Uterus (tissue), 4 donors: ENCODE results near the gene SLC25A38. TPM values are rescaled to one million over a fixed set of nuclear protein-coding genes. Genes with fewer than 3 reads are reported as not detected.

ENCODE experiments used
- DNase-seq, 2 donors: peaks; one replicate each; pipeline ENCODE4 v3.0.0-alpha.2; 2019 to 2020
- H3K27ac ChIP-seq, 2 donors: fragments of 200-600 bp; sonication (generic); 1 replicate in 1 of 2; 2 replicates in 1 of 2; pipeline ENCODE4 v1.5.1; 2016 to 2018
- H3K27me3 ChIP-seq, 2 donors: fragments of 200-600 bp; sonication (generic); one replicate each; pipeline ENCODE4 v1.5.1; 2018 to 2019; ENCODE audit warnings: control low read depth in 1 of 2
- H3K36me3 ChIP-seq, 2 donors: fragments of 200-600 bp; sonication (generic); one replicate each; pipeline ENCODE4 v1.5.1; 2019; ENCODE audit warnings: control low read depth in 1 of 2
- H3K4me1 ChIP-seq, 2 donors: fragments of 200-600 bp; sonication (generic); one replicate each; pipeline ENCODE4 v1.5.1; 2018 to 2019; ENCODE audit warnings: control low read depth in 1 of 2
- H3K4me3 ChIP-seq, 2 donors: fragments of 200-600 bp; sonication (generic); 1 replicate in 1 of 2; 2 replicates in 1 of 2; pipeline ENCODE4 v1.5.1; 2018 to 2019; ENCODE audit warnings: mild to moderate bottlenecking in 1 of 2
- H3K9me3 ChIP-seq, 2 donors: fragments of 200-600 bp; sonication (generic); one replicate each; pipeline ENCODE4 v1.5.1; 2019; ENCODE audit warnings: control low read depth in 1 of 2
- POLR2A ChIP-seq, 2 donors: fragments of 450-650 bp; IDR thresholded peaks; one replicate each; pipeline ENCODE4 v1.6.1; 2016; ENCODE audit warnings: antibody characterized with exemption in 2 of 2, mild to moderate bottlenecking in 1 of 2, moderate library complexity in 1 of 2
- intact Hi-C: fragments of 100-400 bp; cut with DNase I; formaldehyde crosslinking; loops from one replicate; pipeline ENCODE4 v1.15.1; 2023; ENCODE audit warnings: low total_unique reads
- total RNA-seq, 4 donors: library from RNA; depleted of rRNA in 3 of 4; stranded (reverse); fragments of >200 nt in 3 of 4; gene quantifications; one replicate each; pipeline versions ENCODE4 v1.1.0 to v1.2.4, GENCODE V29; 2014 to 2023
- TF ChIP-seq, protein P1 (sequence below), 4 experiments: fragments of 200-600 bp in 2 of 4; fragments of 450-650 bp in 2 of 4; sonication (generic) in 2 of 4; IDR thresholded peaks; one replicate each; pipeline ENCODE4 v1.5.1; 2016 to 2019; ENCODE audit warnings: antibody characterized with exemption in 4 of 4, mild to moderate bottlenecking in 2 of 4, moderate library complexity in 1 of 4
- donor health status: DM: yes; HTN: yes; CAD: no.

The SLC25A38 gene
- total RNA-seq, 4 donors from 2014 or later, result 22.6 to 30.3 (median 26.7) TPM

DNA sequence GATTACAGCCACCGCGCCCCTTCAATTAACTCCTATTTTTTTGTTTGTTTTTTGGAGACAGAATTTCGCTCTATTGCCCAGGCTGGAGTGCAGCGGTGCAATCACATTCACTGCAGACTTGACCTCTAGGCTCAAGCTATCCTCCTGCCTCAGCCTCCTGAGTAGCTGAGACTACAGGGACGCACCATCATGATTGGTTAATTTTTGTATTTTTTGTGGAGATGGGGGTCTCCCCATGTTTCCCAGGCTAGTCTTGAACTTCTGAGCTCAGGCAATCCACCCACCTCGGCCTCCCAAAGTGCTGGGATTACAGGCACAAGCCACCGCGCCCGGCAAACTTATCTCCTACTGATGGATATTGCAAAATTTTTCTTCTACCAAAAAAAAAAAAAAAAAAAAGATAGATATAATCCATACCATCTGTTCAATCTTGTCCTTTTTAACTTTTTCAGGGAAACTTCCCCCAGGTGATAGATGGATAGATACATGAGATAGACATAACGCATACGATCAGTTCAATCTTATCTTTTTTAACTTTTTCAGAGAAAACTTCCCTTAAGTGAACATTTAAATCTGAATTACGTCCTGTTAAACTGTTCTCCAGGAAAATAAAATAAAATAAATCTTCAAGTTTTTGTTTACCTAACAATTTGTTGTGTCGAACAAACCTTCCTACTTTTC lies 22.7 kb downstream of the SLC25A38 start:
- Histone ChIP-seq H3K4me1 (peaks cover 0 to 5% of the 10 kb centered on the region in 2 donors), H3K27me3 (no peaks in the 10 kb centered on the region), H3K9me3 (no peaks in the 10 kb centered on the region), H3K4me3 (peak overlapping the region; percentile 75 to 81), H3K36me3 (no peaks in the 10 kb centered on the region), H3K27ac (peak overlapping the region; percentile 78 to 79)
- TF ChIP-seq, protein P1, sequence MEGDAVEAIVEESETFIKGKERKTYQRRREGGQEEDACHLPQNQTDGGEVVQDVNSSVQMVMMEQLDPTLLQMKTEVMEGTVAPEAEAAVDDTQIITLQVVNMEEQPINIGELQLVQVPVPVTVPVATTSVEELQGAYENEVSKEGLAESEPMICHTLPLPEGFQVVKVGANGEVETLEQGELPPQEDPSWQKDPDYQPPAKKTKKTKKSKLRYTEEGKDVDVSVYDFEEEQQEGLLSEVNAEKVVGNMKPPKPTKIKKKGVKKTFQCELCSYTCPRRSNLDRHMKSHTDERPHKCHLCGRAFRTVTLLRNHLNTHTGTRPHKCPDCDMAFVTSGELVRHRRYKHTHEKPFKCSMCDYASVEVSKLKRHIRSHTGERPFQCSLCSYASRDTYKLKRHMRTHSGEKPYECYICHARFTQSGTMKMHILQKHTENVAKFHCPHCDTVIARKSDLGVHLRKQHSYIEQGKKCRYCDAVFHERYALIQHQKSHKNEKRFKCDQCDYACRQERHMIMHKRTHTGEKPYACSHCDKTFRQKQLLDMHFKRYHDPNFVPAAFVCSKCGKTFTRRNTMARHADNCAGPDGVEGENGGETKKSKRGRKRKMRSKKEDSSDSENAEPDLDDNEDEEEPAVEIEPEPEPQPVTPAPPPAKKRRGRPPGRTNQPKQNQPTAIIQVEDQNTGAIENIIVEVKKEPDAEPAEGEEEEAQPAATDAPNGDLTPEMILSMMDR (IDR thresholded peaks at IDR 0.05), result no peak
- TF ChIP-seq POLR2A (IDR thresholded peaks at IDR 0.05), result no peak
- no peak for DNase-seq
- intact Hi-C loops, result no loop called here

DNA sequence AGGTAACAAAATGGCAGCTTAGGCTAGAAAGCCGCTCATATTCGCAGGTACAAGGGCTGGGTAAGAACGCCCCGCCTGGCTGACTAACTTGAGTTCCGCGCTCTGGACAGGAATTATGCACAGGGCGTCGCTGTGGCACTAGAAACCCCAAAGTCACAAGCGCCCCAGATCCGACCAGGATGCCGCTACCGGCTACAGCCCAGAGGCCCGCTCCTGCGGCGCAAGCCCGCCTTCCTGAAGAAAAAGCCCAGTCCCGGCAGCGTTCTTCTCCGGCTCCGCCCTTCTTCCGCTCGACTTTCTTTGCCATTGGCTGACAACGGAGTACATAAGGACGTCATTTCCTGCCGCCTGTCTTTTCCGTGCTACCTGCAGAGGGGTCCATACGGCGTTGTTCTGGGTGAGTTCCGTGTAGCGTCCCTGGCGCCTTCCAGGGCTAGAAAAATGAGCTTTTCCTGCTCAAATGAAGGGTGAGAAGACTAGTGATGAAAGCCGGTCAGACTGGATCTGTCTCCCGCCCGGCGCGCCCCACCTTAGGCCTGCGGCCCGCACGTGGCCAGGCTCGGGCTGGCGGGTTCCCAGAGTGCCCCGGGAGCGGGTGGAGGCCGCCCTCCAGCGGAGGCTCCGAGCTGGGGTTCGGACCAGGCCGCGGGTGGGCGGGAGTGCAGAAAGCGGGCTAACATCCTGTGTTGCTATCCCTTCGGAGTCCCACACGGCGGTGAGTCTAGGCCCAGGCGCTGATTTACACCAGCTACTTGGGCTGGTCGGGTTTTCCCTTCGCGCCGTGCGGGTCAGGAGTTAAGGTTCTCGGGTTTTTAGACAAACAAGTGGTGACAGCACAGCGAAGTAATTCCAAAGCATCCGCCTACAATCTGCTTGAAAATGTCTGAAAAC lies 23.4 kb downstream of the SLC25A38 start, which contains the start of gene RPSA:
Gene RPSA, plus strand, starts transcription at position 353 of the 891 bp plus-strand sequence. CDS start 934 bp downstream, outside the sequence.
- H3K27me3 ChIP-seq, result no peaks in the 10 kb centered on the region
- TF ChIP-seq POLR2A (IDR thresholded peaks at IDR 0.05), result peak; percentile 82 to 86
- TF ChIP-seq, protein P1 (IDR thresholded peaks at IDR 0.05), result peak in 3 of 4 experiments; percentile 31 to 44 (median 39)
- H3K9me3 ChIP-seq, result no peaks in the 10 kb centered on the region
- H3K4me3 ChIP-seq, result peak within 1 kb of the TSS; percentile 75 to 81
- no peaks in the 10 kb centered on the region for H3K36me3 ChIP-seq
- peak; percentile 92 to 95 for DNase-seq
- peak within 1 kb of the TSS; percentile 78 to 79 for H3K27ac ChIP-seq
- H3K4me1 ChIP-seq, result peaks cover 0 to 5% of the 10 kb centered on the region in 2 donors
- intact Hi-C loops, result no loop called here

DNA sequence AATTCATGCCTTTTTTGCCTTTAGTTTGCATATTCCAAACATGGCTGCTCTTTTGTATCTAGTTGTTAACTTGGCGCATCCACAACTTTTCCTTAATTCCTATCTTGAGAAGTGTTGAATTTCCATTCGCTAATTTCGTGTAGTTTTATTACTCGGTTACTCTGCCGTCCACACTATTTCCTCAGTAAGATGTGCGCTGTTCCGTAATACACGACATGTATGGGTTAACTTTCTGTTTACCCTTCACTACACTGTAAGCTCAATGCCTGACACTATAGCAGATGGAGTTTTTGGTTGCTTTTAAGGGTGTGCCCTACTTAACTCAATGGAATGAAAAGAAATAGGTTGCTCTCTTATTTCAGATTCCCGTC lies 24.1 kb downstream of the SLC25A38 start:
- no peaks in the 10 kb centered on the region for H3K9me3 ChIP-seq
- no peak for DNase-seq
- H3K4me3 ChIP-seq, result peak overlapping the region; percentile 75 to 81
- H3K27me3 ChIP-seq, result no peaks in the 10 kb centered on the region
- no peak for TF ChIP-seq POLR2A (IDR thresholded peaks at IDR 0.05)
- TF ChIP-seq, protein P1 (IDR thresholded peaks at IDR 0.05), result no peak
- H3K4me1 ChIP-seq, result peaks cover 0 to 5% of the 10 kb centered on the region in 2 donors
- H3K27ac ChIP-seq, result peak overlapping the region; percentile 78 to 79
- no peaks in the 10 kb centered on the region for H3K36me3 ChIP-seq
- intact Hi-C loops, result no loop called here

DNA sequence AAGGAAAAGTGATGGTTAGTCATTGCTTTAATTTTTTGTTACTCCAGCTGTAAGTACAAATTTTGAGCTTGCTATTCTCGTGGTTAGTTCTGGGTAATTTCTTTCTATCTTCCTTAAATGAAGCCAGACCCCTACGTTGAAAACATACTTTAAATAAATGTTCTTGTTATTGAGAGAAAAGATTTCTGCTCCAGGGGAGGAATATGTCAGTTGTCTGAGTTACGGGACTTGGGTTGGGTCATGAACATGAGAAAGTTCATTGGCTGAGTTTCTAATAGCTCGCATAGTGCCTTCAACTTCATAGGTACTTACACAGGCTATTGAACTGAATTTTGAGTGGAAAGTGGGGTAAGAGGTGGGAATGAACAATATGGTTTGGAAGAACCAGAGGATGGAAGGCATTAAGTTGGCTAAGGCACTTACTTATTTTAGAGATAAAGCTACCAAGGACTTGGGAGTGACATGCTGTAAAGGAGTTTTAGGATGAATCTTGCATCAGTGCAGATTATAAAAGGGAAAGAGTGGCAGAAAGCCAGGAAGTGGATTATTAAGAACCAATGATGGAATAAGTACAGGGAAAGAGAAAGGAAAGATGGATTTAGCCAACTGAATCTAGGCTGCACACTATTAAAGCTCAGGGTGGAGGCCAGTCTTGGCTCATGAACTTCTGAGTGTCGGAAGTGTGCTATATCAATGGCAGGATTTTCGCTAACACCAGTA lies 24.8 kb downstream of the SLC25A38 start:
- peaks cover 0 to 5% of the 10 kb centered on the region in 2 donors for H3K4me1 ChIP-seq
- peak overlapping the region in 1 of 2 donors; percentile 81 for H3K4me3 ChIP-seq
- H3K9me3 ChIP-seq, result no peaks in the 10 kb centered on the region
- H3K27ac ChIP-seq, result peak overlapping the region in 1 of 2 donors; percentile 79
- no peak for DNase-seq
- no peaks in the 10 kb centered on the region for H3K36me3 ChIP-seq
- intact Hi-C loops, result no loop called here
- TF ChIP-seq, protein P1 (IDR thresholded peaks at IDR 0.05), result no peak
- TF ChIP-seq POLR2A (IDR thresholded peaks at IDR 0.05), result no peak
- no peaks in the 10 kb centered on the region for H3K27me3 ChIP-seq
